ENCODE measurements around the gene CDH4. TPM values are rescaled to one million over a fixed set of nuclear protein-coding genes. Genes with fewer than 3 reads are reported as not detected.

CDH4 gene
- total and polyA plus RNA-seq, 9 donors, result 0.12 to 4.4 (median 0.36) TPM

DNA sequence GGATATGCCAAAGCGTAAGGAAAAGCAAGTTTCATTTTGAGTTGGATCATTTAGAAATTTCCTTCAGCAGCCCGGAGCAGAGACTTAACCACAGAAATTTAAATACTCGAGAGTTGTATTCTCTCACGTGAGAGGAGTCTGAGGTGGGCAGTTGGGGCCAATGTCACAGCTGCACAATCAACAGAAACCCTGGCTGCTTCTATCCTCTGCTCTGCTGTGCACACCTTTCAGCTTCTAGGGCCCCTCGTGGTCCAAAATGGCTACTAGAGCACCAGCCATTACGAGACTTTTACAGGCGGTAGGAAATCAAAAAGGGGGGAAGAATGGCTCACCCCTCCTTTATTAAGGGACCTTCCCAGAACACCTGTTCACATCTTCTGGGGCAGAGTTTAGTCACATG lies 659.8 kb downstream of the CDH4 start:
- TF ChIP-seq EP300 (IDR thresholded peaks at IDR 0.05) (no peak), POLR2A (IDR thresholded peaks at IDR 0.05) (no peak)
- TF ChIP-seq, protein P1, sequence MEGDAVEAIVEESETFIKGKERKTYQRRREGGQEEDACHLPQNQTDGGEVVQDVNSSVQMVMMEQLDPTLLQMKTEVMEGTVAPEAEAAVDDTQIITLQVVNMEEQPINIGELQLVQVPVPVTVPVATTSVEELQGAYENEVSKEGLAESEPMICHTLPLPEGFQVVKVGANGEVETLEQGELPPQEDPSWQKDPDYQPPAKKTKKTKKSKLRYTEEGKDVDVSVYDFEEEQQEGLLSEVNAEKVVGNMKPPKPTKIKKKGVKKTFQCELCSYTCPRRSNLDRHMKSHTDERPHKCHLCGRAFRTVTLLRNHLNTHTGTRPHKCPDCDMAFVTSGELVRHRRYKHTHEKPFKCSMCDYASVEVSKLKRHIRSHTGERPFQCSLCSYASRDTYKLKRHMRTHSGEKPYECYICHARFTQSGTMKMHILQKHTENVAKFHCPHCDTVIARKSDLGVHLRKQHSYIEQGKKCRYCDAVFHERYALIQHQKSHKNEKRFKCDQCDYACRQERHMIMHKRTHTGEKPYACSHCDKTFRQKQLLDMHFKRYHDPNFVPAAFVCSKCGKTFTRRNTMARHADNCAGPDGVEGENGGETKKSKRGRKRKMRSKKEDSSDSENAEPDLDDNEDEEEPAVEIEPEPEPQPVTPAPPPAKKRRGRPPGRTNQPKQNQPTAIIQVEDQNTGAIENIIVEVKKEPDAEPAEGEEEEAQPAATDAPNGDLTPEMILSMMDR (IDR thresholded peaks at IDR 0.05), result no peak
- Histone ChIP-seq H3K9me3 (no peaks in the 10 kb centered on the region), H3K36me3 (no peaks in the 10 kb centered on the region), H3K4me1 (ENCODE audit: insufficient read depth) (no peaks in the 10 kb centered on the region), H3K27me3 (no peaks in the 10 kb centered on the region), H3K4me3 (no peak overlapping the region), H3K27ac (no peak overlapping the region)
- intact Hi-C loops (cut with DNase I), result no loop called here
- DNase-seq, result no peak
- WGBS, 3 donors, result 76 to 90% (median 77%) methylated on average over 7 of the region's 7 CpGs

- TF ChIP-seq EP300 (IDR thresholded peaks at IDR 0.05) (no peak), POLR2A (IDR thresholded peaks at IDR 0.05) (no peak)
- Histone ChIP-seq H3K27ac (no peak overlapping the region), H3K9me3 (no peaks in the 10 kb centered on the region), H3K4me1 (ENCODE audit: insufficient read depth) (no peaks in the 10 kb centered on the region), H3K27me3 (no peaks in the 10 kb centered on the region), H3K4me3 (no peak overlapping the region), H3K36me3 (no peaks in the 10 kb centered on the region)
- intact Hi-C loops (cut with DNase I), result no loop called here
- no peak for DNase-seq
- WGBS, 3 donors, result 78 to 80% (median 80%) methylated on average over 21 of the region's 21 CpGs
These were observed 660.8 kb downstream of the CDH4 start for GRCh38 chr20:61912665-61913422.

- WGBS, 3 donors, result 63 to 77% (median 64%) methylated on average over 18 of the region's 18 CpGs
- TF ChIP-seq, protein P1 (IDR thresholded peaks at IDR 0.05), result no peak
- TF ChIP-seq EP300 (IDR thresholded peaks at IDR 0.05) (no peak), POLR2A (IDR thresholded peaks at IDR 0.05) (no peak)
- H3K27me3 ChIP-seq, result no peaks in the 10 kb centered on the region
- no peak overlapping the region for H3K27ac ChIP-seq
- DNase-seq, result no peak
- H3K4me1 ChIP-seq (ENCODE audit: insufficient read depth), result no peaks in the 10 kb centered on the region
- intact Hi-C loops (cut with DNase I), result no loop called here
- H3K36me3 ChIP-seq, result no peaks in the 10 kb centered on the region
- no peak overlapping the region for H3K4me3 ChIP-seq
- H3K9me3 ChIP-seq, result no peaks in the 10 kb centered on the region
These were observed 661.6 kb downstream of the CDH4 start for GRCh38 chr20:61913423-61914225.

GRCh38 chr20:61915101-61915500 lies 663.0 kb downstream of the CDH4 start:
- no peak overlapping the region for H3K4me3 ChIP-seq
- H3K27me3 ChIP-seq, result no peaks in the 10 kb centered on the region
- no peaks in the 10 kb centered on the region for H3K36me3 ChIP-seq
- TF ChIP-seq POLR2A (IDR thresholded peaks at IDR 0.05), result no peak
- TF ChIP-seq, protein P1 (IDR thresholded peaks at IDR 0.05), result no peak
- TF ChIP-seq EP300 (IDR thresholded peaks at IDR 0.05), result no peak
- no peak for DNase-seq
- H3K27ac ChIP-seq, result no peak overlapping the region
- no peaks in the 10 kb centered on the region for H3K9me3 ChIP-seq
- no peaks in the 10 kb centered on the region for H3K4me1 ChIP-seq (ENCODE audit: insufficient read depth)
- 72 to 90% (median 88%) methylated on average over 7 of the region's 7 CpGs for whole genome bisulfite sequencing, 3 donors
- intact Hi-C loops (cut with DNase I), result no loop called here

Data from ovary (tissue), 9 donors.